Esophagus squamous epithelium (tissue), 5 donors: Measurements from ENCODE around the gene C1QL1. TPM values are rescaled to one million over a fixed set of nuclear protein-coding genes. Genes with fewer than 3 reads are reported as not detected.

Experiments
- DNase-seq: peaks from one replicate; lab custom pipeline; 2025; lab: John Stamatoyannopoulos, UW
- H3K27ac ChIP-seq, 4 donors: fragments of 200-600 bp; sonication (generic); one replicate each; pipeline ENCODE4 v1.5.1; 2016 to 2019; ENCODE audit warnings: mild to moderate bottlenecking in 1 of 4
- H3K27me3 ChIP-seq, 4 donors: fragments of 200-600 bp; sonication (generic); 1 replicate in 3 of 4; 2 replicates in 1 of 4; pipeline versions ENCODE4 v1.5.1 to v1.6.0; 2017 to 2021; ENCODE audit warnings: antibody characterized with exemption in 1 of 4
- H3K36me3 ChIP-seq, 3 donors: fragments of 200-600 bp; sonication (generic); one replicate each; pipeline ENCODE4 v1.5.1; 2016 to 2019
- H3K4me1 ChIP-seq, 3 donors: fragments of 200-600 bp; sonication (generic); one replicate each; pipeline ENCODE4 v1.5.1; 2017 to 2019
- H3K4me3 ChIP-seq, 4 donors: fragments of 200-600 bp; sonication (generic); 1 replicate in 3 of 4; 2 replicates in 1 of 4; pipeline ENCODE4 v1.5.1; 2016 to 2019; ENCODE audit warnings: mild to moderate bottlenecking in 2 of 4, moderate library complexity in 1 of 4
- H3K9me3 ChIP-seq, 3 donors: fragments of 200-600 bp; sonication (generic); one replicate each; pipeline ENCODE4 v1.5.1; 2016 to 2019
- CTCF ChIP-seq, 6 experiments: fragments of 450-650 bp in 4 of 6; fragments of 200-600 bp in 2 of 6; sonication (generic) in 2 of 6; IDR thresholded peaks; one replicate each; pipeline ENCODE4 v1.5.1; 2016 to 2019; ENCODE audit warnings: antibody characterized with exemption in 6 of 6, mild to moderate bottlenecking in 4 of 6, moderate library complexity in 4 of 6
- POLR2A ChIP-seq, 4 donors: fragments of 450-650 bp; IDR thresholded peaks; one replicate each; pipeline ENCODE4 v1.6.1; 2017; ENCODE audit warnings: antibody characterized with exemption in 4 of 4, mild to moderate bottlenecking in 4 of 4, moderate library complexity in 3 of 4
- WGBS, 2 donors: methylation state at CpG; one replicate each; pipeline ENCODE4 v1.1.5; 2018; 5-methylcytosine and 5-hydroxymethylcytosine counted together
- intact Hi-C: fragments of 100-400 bp; cut with DNase I; formaldehyde crosslinking; loops from one replicate; pipeline ENCODE4 v1.15.0; 2022
- total RNA-seq, 4 donors: library from RNA; depleted of rRNA; stranded (reverse); fragments of >200 nt; gene quantifications; one replicate each; pipeline ENCODE4 v1.1.0, GENCODE V29; 2016
- donor health status: DM: yes; HTN: yes; CAD: no.

The C1QL1 gene
- total RNA-seq, 4 donors from 2014 or later, result 0.35 to 2.3 (median 0.70) TPM; not detected in 1

- no peak for DNase-seq
- H3K4me3 ChIP-seq, result no peak overlapping the region
- H3K4me1 ChIP-seq, result peaks cover 8 to 13% (median 10%) of the 10 kb centered on the region in 3 donors
- 77 to 78% methylated on average over 4 to 7 of the region's 8 CpGs for WGBS, 2 donors
- no peaks in the 10 kb centered on the region for H3K9me3 ChIP-seq
- no peaks in the 10 kb centered on the region for H3K36me3 ChIP-seq
- intact Hi-C loops, result no loop called here
- no peak overlapping the region for H3K27ac ChIP-seq
- TF ChIP-seq CTCF (IDR thresholded peaks at IDR 0.05) (no peak), POLR2A (IDR thresholded peaks at IDR 0.05) (no peak)
- H3K27me3 ChIP-seq, result peaks cover 0 to 62% (median 0%) of the 10 kb centered on the region in 4 donors
Observed at GRCh38 chr17:44956998-44957981, 10.8 kb downstream of the C1QL1 start.

GRCh38 chr17:44955674-44956425 lies 12.3 kb downstream of the C1QL1 start:
- Histone ChIP-seq H3K27me3 (peaks cover 0 to 51% (median 0%) of the 10 kb centered on the region in 4 donors), H3K4me3 (no peak overlapping the region), H3K27ac (no peak overlapping the region), H3K4me1 (peaks cover 8 to 13% (median 10%) of the 10 kb centered on the region in 3 donors), H3K9me3 (no peaks in the 10 kb centered on the region), H3K36me3 (no peaks in the 10 kb centered on the region)
- TF ChIP-seq POLR2A (IDR thresholded peaks at IDR 0.05) (no peak), CTCF (IDR thresholded peaks at IDR 0.05) (no peak)
- no peak for DNase-seq
- 51 to 100% methylated on average over 1 to 5 of the region's 8 CpGs for WGBS, 2 donors
- intact Hi-C loops, result no loop called here

GRCh38 chr17:44952946-44953475 lies 15.1 kb downstream of the C1QL1 start:
- TF ChIP-seq CTCF (IDR thresholded peaks at IDR 0.05) (no peak), POLR2A (IDR thresholded peaks at IDR 0.05) (no peak)
- Histone ChIP-seq H3K36me3 (no peaks in the 10 kb centered on the region), H3K9me3 (no peaks in the 10 kb centered on the region), H3K27me3 (peaks cover 0 to 23% (median 0%) of the 10 kb centered on the region in 4 donors), H3K4me3 (no peak overlapping the region), H3K4me1 (peaks cover 3 to 5% (median 4%) of the 10 kb centered on the region in 3 donors), H3K27ac (no peak overlapping the region)
- 76% methylated on average over 6 of the region's 6 CpGs for WGBS, 2 donors
- no peak for DNase-seq
- intact Hi-C loops, result no loop called here

- Histone ChIP-seq H3K4me1 (peaks cover 8 to 21% (median 11%) of the 10 kb centered on the region in 3 donors), H3K27ac (peak overlapping the region in 3 of 4 donors; percentile 56 to 73 (median 62)), H3K4me3 (peak overlapping the region; percentile 42 to 79 (median 66)), H3K27me3 (no peaks in the 10 kb centered on the region), H3K36me3 (no peaks in the 10 kb centered on the region), H3K9me3 (no peaks in the 10 kb centered on the region)
- no peak for DNase-seq
- WGBS, 2 donors, result 73 to 100% methylated on average over 1 to 6 of the region's 7 CpGs
- intact Hi-C loops, result no loop called here
- TF ChIP-seq CTCF (IDR thresholded peaks at IDR 0.05) (no peak), POLR2A (IDR thresholded peaks at IDR 0.05) (no peak)
Observed at GRCh38 chr17:44948315-44948795, 19.7 kb downstream of the C1QL1 start.
